IMR-90 (cell line): ENCODE results near the gene NTMT1. TPM values are rescaled to one million over a fixed set of nuclear protein-coding genes. Genes with fewer than 3 reads are reported as not detected.

Source experiments
- ATAC-seq: fragments of 200-7000 bp; cut with Tn5 transposase; 2 replicates; pipeline ENCODE4 v1.9.1; 2020; ENCODE audit warnings: low read depth, mild to moderate bottlenecking, moderate library complexity
- BruUV-seq: library from RNA; stranded (reverse); fragments of 400-500 nt; replicated peaks from 2 replicates; lab custom pipeline; 2021; lab: Mats Ljungman, UMichigan
- CTCF ChIA-PET: fragments of 300-600 bp; formaldehyde crosslinking; extraction: SDS; loops from one replicate; lab custom pipeline; 2021; ENCODE audit warnings: antibody characterized with exemption; lab: Yijun Ruan, JAX
- POLR2A ChIA-PET: fragments of 300-600 bp; sonication (Branson Sonifier 250); formaldehyde crosslinking; loops from one replicate; lab custom pipeline; 2022; ENCODE audit warnings: antibody characterized with exemption; ENCODE audit not compliant: unreplicated experiment; lab: Charles Lee
- DNase-seq: peaks from one replicate; pipeline ENCODE4 v3.0.0; 2013
- H2AFZ ChIP-seq: replicated peaks from 2 replicates; pipeline ENCODE3; 2013; ENCODE audit warnings: low read length, mild to moderate bottlenecking; ENCODE audit not compliant: poor library complexity
- H2AK5ac ChIP-seq: 2 replicates; pipeline ENCODE4 v1.6.1; 2013; ENCODE audit warnings: low read depth, low read length, inconsistent platforms
- H2AK9ac ChIP-seq: replicated peaks from 2 replicates; pipeline ENCODE3; 2013; ENCODE audit warnings: mild to moderate bottlenecking, low read depth, low read length, moderate library complexity; ENCODE audit not compliant: poor library complexity
- H2BK120ac ChIP-seq: 2 replicates; pipeline ENCODE4 v1.6.1; 2013; ENCODE audit warnings: low read depth, low read length, inconsistent platforms
- H2BK15ac ChIP-seq: 3 replicates; pipeline ENCODE4 v1.6.1; 2013; ENCODE audit warnings: low read depth, low read length, inconsistent platforms
- H2BK20ac ChIP-seq: 2 replicates; pipeline ENCODE4 v1.6.1; 2013; ENCODE audit warnings: low read depth, mild to moderate bottlenecking, inconsistent platforms, low read length, moderate library complexity
- H2BK5ac ChIP-seq: 2 replicates; pipeline ENCODE4 v1.6.1; 2013; ENCODE audit warnings: mild to moderate bottlenecking, low read depth, low read length, inconsistent platforms; ENCODE audit not compliant: poor library complexity, severe bottlenecking
- H3K14ac ChIP-seq: replicated peaks from 2 replicates; pipeline ENCODE4 v1.6.1; 2013; ENCODE audit warnings: low read depth, low read length, inconsistent platforms
- H3K18ac ChIP-seq: 2 replicates; pipeline ENCODE4 v1.6.1; 2013; ENCODE audit warnings: low read depth, low read length, control low read depth
- H3K23ac ChIP-seq: 2 replicates; pipeline ENCODE4 v1.6.1; 2013; ENCODE audit warnings: low read depth, low read length, inconsistent platforms
- H3K27ac ChIP-seq: 2 replicates; pipeline ENCODE4 v1.5.1; 2013; ENCODE audit warnings: mild to moderate bottlenecking, control low read depth, low read length; ENCODE audit not compliant: insufficient read depth
- H3K27me3 ChIP-seq: 2 replicates; pipeline ENCODE4 v1.6.1; 2013; ENCODE audit warnings: low read length; ENCODE audit not compliant: control insufficient read depth, insufficient read depth
- H3K36me3 ChIP-seq: 2 replicates; pipeline ENCODE4 v1.6.1; 2013; ENCODE audit warnings: low read length, mixed read lengths; ENCODE audit not compliant: control insufficient read depth, insufficient read depth
- H3K4ac ChIP-seq: 2 replicates; pipeline ENCODE4 v1.6.1; 2013; ENCODE audit warnings: low read depth, low read length, inconsistent platforms
- H3K4me1 ChIP-seq: 2 replicates; pipeline ENCODE4 v1.6.1; 2013; ENCODE audit warnings: low read length, mixed read lengths; ENCODE audit not compliant: control insufficient read depth, insufficient read depth
- H3K4me2 ChIP-seq: 2 replicates; pipeline ENCODE4 v1.6.1; 2013; ENCODE audit warnings: low read depth, mild to moderate bottlenecking, control low read depth, low read length, moderate library complexity
- H3K4me3 ChIP-seq: 2 replicates; pipeline ENCODE4 v1.5.1; 2013; ENCODE audit warnings: low read depth, mild to moderate bottlenecking, control low read depth, low read length, moderate library complexity; ENCODE audit not compliant: insufficient read depth
- H3K56ac ChIP-seq: 2 replicates; pipeline ENCODE4 v1.6.1; 2013; ENCODE audit warnings: low read length, inconsistent platforms; ENCODE audit not compliant: insufficient read depth; ENCODE audit errors: extremely low read depth
- H3K79me1 ChIP-seq, 2 experiments: 2 replicates each; pipeline ENCODE4 v1.6.1; 2013; ENCODE audit warnings: low read length in 2 of 2, inconsistent platforms in 1 of 2, low read depth in 1 of 2
- H3K9ac ChIP-seq: 2 replicates; pipeline ENCODE4 v1.6.1; 2013; ENCODE audit warnings: low read depth, low read length, control low read depth
- H3K9me1 ChIP-seq: 2 replicates; pipeline ENCODE4 v1.6.1; 2013; ENCODE audit warnings: low read length, inconsistent platforms; ENCODE audit not compliant: insufficient read depth
- H3K9me3 ChIP-seq: 2 replicates; pipeline ENCODE4 v1.6.1; 2013; ENCODE audit warnings: low read length; ENCODE audit not compliant: control insufficient read depth, insufficient read depth
- H4K20me1 ChIP-seq: 2 replicates; pipeline ENCODE4 v1.6.1; 2013; ENCODE audit warnings: low read length, inconsistent platforms; ENCODE audit not compliant: insufficient read depth
- H4K5ac ChIP-seq: 2 replicates; pipeline ENCODE4 v1.6.1; 2013; ENCODE audit warnings: mild to moderate bottlenecking, low read depth, low read length, control low read depth
- H4K8ac ChIP-seq, 2 experiments: 2 replicates each; pipeline ENCODE4 v1.6.1; 2013; ENCODE audit warnings: low read depth in 2 of 2, low read length in 2 of 2, control low read depth in 1 of 2, inconsistent platforms in 1 of 2
- H4K91ac ChIP-seq: 2 replicates; pipeline ENCODE4 v1.6.1; 2013; ENCODE audit warnings: low read depth, low read length, inconsistent platforms; ENCODE audit not compliant: insufficient read depth
- BHLHE40 ChIP-seq: fragments of 150-350 bp; IDR thresholded peaks from 2 replicates; pipeline ENCODE4 v1.6.1; 2016; ENCODE audit warnings: mild to moderate bottlenecking, low read depth, low read length
- CEBPB ChIP-seq: IDR thresholded peaks from 2 replicates; pipeline ENCODE4 v1.6.1; 2012; ENCODE audit warnings: low read depth, low read length, improper control_type of control experiment
- CHD1 ChIP-seq: IDR thresholded peaks from 2 replicates; pipeline ENCODE4 v1.6.1; 2012; ENCODE audit warnings: low read depth, low read length, improper control_type of control experiment
- ELK1 ChIP-seq: fragments of 150-350 bp; IDR thresholded peaks from 2 replicates; pipeline ENCODE4 v1.6.1; 2016; ENCODE audit warnings: low read depth, mild to moderate bottlenecking, low read length, moderate library complexity, borderline replicate concordance
- FOS ChIP-seq: fragments of 150-350 bp; IDR thresholded peaks from 2 replicates; pipeline ENCODE4 v1.6.1; 2016; ENCODE audit warnings: low read depth, low read length
- MAFK ChIP-seq: IDR thresholded peaks from 2 replicates; pipeline ENCODE4 v1.6.1; 2012; ENCODE audit warnings: low read depth, low read length, improper control_type of control experiment
- MAZ ChIP-seq: IDR thresholded peaks from 2 replicates; pipeline ENCODE4 v1.6.1; 2012; ENCODE audit warnings: low read depth, mild to moderate bottlenecking, low read length, improper control_type of control experiment, moderate library complexity, borderline replicate concordance
- MXI1 ChIP-seq: IDR thresholded peaks from 2 replicates; pipeline ENCODE4 v1.6.1; 2012; ENCODE audit warnings: low read depth, mild to moderate bottlenecking, low read length, moderate library complexity, borderline replicate concordance
- NFE2L2 ChIP-seq: fragments of 150-350 bp; IDR thresholded peaks from 2 replicates; pipeline ENCODE4 v1.6.1; 2016; ENCODE audit warnings: low read depth, mild to moderate bottlenecking, low read length
- POLR2A ChIP-seq: IDR thresholded peaks from 2 replicates; pipeline ENCODE4 v1.6.1; 2012; ENCODE audit warnings: mild to moderate bottlenecking, low read depth, low read length
- RAD21 ChIP-seq: IDR thresholded peaks from 2 replicates; pipeline ENCODE4 v1.6.1; 2012; ENCODE audit warnings: low read length, improper control_type of control experiment
- RCOR1 ChIP-seq: IDR thresholded peaks from 2 replicates; pipeline ENCODE4 v1.6.1; 2012; ENCODE audit warnings: mild to moderate bottlenecking, low read length, improper control_type of control experiment; ENCODE audit not compliant: insufficient replicate concordance
- RFX5 ChIP-seq: IDR thresholded peaks from 2 replicates; pipeline ENCODE4 v1.8.0; 2012; ENCODE audit warnings: low read depth, mild to moderate bottlenecking, low read length, moderate library complexity
- SMC3 ChIP-seq: fragments of 150-350 bp; IDR thresholded peaks from 2 replicates; pipeline ENCODE4 v1.6.1; 2016; ENCODE audit warnings: low read depth, mild to moderate bottlenecking, antibody characterized with exemption, low read length, moderate library complexity
- USF2 ChIP-seq: fragments of 150-350 bp; IDR thresholded peaks from 2 replicates; pipeline ENCODE4 v1.6.1; 2017; ENCODE audit warnings: mild to moderate bottlenecking, antibody characterized with exemption, low read length, low read depth
- WGBS, 2 experiments: methylation state at CpG; one replicate each; pipeline versions ENCODE4 v1.1.5 to v1.1.7; 2013; ENCODE audit warnings: missing lambda C conversion rate in 2 of 2; ENCODE audit not compliant: insufficient read length in 1 of 2; ENCODE audit errors: extremely low coverage in 2 of 2; 5-methylcytosine and 5-hydroxymethylcytosine counted together
- dilution Hi-C: fragments of 300-500 bp; cut with HindIII; formaldehyde crosslinking; loops from one replicate; pipeline ENCODE4 v1.14.3; 2018; ENCODE audit warnings: low sequenced_read_pairs; ENCODE audit not compliant: unreplicated experiment
- in situ Hi-C: fragments of 300-500 bp; cut with MboI; formaldehyde crosslinking; loops from 3 replicates; pipeline ENCODE4 v1.14.3; 2019; ENCODE audit warnings: low sequenced_read_pairs, inconsistent platforms, mixed read lengths
- intact Hi-C: fragments of 100-400 bp; cut with micrococcal nuclease; formaldehyde crosslinking; loops from 2 replicates; pipeline ENCODE4 v1.10.0; 2022
- polyA plus RNA-seq, 3 experiments: library from polyadenylated mRNA; depleted of rRNA; stranded (reverse); fragments of >200 nt; gene quantifications; 2 replicates each; pipeline ENCODE4 v1.2.3, GENCODE V29; 2012; ENCODE audit warnings: low replicate concordance in 1 of 3
- total RNA-seq: library from RNA; depleted of rRNA; stranded (reverse); fragments of >200 nt; gene quantifications from 2 replicates; pipeline ENCODE4 v1.2.3, GENCODE V29; 2012
- TF ChIP-seq, protein P1 (sequence below): conservative IDR thresholded peaks from 2 replicates; pipeline ENCODE4 v1.5.1; 2012; ENCODE audit warnings: mild to moderate bottlenecking, low read depth, low read length, improper control_type of control experiment

The NTMT1 gene
- total and polyA plus RNA-seq, 2 of the 4 experiments (the other 2 are of a cell fraction): 68.1 to 88.1 TPM

DNA sequence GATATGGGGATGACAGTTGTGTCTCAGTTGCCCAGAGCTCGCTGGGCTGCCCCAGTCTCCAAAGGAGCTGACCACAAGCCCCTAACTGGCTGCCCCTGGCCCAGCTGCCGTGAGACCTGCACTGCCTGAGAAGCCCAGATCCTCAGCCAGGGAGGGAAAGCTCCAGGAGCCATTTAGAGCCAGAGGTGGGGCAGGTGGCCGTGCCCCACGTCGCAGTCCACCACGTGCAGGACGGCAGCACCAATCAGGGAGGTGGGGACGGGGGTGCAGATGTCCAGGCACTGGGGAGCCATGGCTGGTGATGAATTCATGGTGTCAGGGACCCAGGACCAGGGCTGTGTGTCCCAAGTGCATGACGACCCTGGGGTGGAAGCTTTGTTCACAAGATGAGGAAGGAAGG lies 52.9 kb downstream of the NTMT1 start:
- H2BK15ac ChIP-seq: no peak overlapping the region
- no peak overlapping the region for H2BK20ac ChIP-seq
- intact Hi-C loops: no loop called here
- no peak overlapping the region for H3K56ac ChIP-seq
- no peak overlapping the region for H3K18ac ChIP-seq
- no peaks in the 10 kb centered on the region for H3K27me3 ChIP-seq
- 0 out of 2 replicates have a peak overlapping the region, but pooled peaks have one; percentile 26 for H3K4ac ChIP-seq
- no peak overlapping the region for H3K4me2 ChIP-seq
- H3K4me3 ChIP-seq: no peak overlapping the region
- H3K36me3 ChIP-seq: peaks cover 25% of the 10 kb centered on the region
- H4K91ac ChIP-seq: no peak overlapping the region
- DNase-seq: no peak
- WGBS, 2 experiments: 91% methylated on average over 7 of the region's 9 CpGs; no CpG with 5 or more reads in 1 of the 2 experiments
- CTCF ChIA-PET: no interaction called here
- H4K5ac ChIP-seq: no peak overlapping the region
- no peak overlapping the region for H2BK120ac ChIP-seq
- H2AFZ ChIP-seq: no peak overlapping the region
- no peak overlapping the region for H3K23ac ChIP-seq
- peaks cover 22% of the 10 kb centered on the region for H3K9me1 ChIP-seq
- no peak overlapping the region for H3K27ac ChIP-seq
- no peak for ATAC-seq
- H2AK5ac ChIP-seq: no peak overlapping the region
- in situ Hi-C loops: no loop called here
- peaks cover 14 to 81% of the 10 kb centered on the region in 2 experiments for H3K79me1 ChIP-seq
- H3K9ac ChIP-seq: no peak overlapping the region
- no peaks in the 10 kb centered on the region for H3K9me3 ChIP-seq
- no peak overlapping the region for H2AK9ac ChIP-seq
- TF ChIP-seq BHLHE40 (no peak), RCOR1 (no peak), FOS (no peak), MXI1 (no peak), POLR2A (no peak), MAFK (no peak), MAZ (no peak), SMC3 (no peak), CHD1 (no peak), USF2 (no peak), RFX5 (no peak), NFE2L2 (no peak), ELK1 (no peak), CEBPB (no peak), RAD21 (no peak)
- TF ChIP-seq, protein P1, sequence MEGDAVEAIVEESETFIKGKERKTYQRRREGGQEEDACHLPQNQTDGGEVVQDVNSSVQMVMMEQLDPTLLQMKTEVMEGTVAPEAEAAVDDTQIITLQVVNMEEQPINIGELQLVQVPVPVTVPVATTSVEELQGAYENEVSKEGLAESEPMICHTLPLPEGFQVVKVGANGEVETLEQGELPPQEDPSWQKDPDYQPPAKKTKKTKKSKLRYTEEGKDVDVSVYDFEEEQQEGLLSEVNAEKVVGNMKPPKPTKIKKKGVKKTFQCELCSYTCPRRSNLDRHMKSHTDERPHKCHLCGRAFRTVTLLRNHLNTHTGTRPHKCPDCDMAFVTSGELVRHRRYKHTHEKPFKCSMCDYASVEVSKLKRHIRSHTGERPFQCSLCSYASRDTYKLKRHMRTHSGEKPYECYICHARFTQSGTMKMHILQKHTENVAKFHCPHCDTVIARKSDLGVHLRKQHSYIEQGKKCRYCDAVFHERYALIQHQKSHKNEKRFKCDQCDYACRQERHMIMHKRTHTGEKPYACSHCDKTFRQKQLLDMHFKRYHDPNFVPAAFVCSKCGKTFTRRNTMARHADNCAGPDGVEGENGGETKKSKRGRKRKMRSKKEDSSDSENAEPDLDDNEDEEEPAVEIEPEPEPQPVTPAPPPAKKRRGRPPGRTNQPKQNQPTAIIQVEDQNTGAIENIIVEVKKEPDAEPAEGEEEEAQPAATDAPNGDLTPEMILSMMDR: no peak
- no TSS peak for BruUV-seq
- peaks cover 62% of the 10 kb centered on the region for H4K20me1 ChIP-seq
- H2BK5ac ChIP-seq: no peak overlapping the region
- POLR2A ChIA-PET: no interaction called here
- dilution Hi-C loops: no loop called here
- H4K8ac ChIP-seq: no peak overlapping the region
- no peaks in the 10 kb centered on the region; the same call in 1 of the 2 replicates for H3K4me1 ChIP-seq
- H3K14ac ChIP-seq: no peak overlapping the region
